ENCODE measurements around the gene OSBPL8. TPM values are rescaled to one million over a fixed set of nuclear protein-coding genes. Genes with fewer than 3 reads are reported as not detected.

OSBPL8 gene
- total and polyA plus RNA-seq, 8 donors: 7.7 to 147 (median 29.4) TPM

GRCh38 chr12:76568888-76569551, 9.4 kb upstream of the OSBPL8 start:
- H3K36me3 ChIP-seq: no peaks in the 10 kb centered on the region
- H3K4me3 ChIP-seq: no peak overlapping the region
- H3K27ac ChIP-seq: no peak overlapping the region
- intact Hi-C loops (cut with DNase I; ENCODE audit: low total_unique reads): no loop called here
- no peaks in the 10 kb centered on the region for H3K27me3 ChIP-seq
- WGBS, 5 donors: 60 to 68% (median 66%) methylated on average over 3 of the region's 3 CpGs
- TF ChIP-seq POLR2AphosphoS5 (IDR thresholded peaks at IDR 0.05) (no peak), EP300 (IDR thresholded peaks at IDR 0.05) (no peak), POLR2A (IDR thresholded peaks at IDR 0.05) (no peak)
- TF ChIP-seq, protein P1, sequence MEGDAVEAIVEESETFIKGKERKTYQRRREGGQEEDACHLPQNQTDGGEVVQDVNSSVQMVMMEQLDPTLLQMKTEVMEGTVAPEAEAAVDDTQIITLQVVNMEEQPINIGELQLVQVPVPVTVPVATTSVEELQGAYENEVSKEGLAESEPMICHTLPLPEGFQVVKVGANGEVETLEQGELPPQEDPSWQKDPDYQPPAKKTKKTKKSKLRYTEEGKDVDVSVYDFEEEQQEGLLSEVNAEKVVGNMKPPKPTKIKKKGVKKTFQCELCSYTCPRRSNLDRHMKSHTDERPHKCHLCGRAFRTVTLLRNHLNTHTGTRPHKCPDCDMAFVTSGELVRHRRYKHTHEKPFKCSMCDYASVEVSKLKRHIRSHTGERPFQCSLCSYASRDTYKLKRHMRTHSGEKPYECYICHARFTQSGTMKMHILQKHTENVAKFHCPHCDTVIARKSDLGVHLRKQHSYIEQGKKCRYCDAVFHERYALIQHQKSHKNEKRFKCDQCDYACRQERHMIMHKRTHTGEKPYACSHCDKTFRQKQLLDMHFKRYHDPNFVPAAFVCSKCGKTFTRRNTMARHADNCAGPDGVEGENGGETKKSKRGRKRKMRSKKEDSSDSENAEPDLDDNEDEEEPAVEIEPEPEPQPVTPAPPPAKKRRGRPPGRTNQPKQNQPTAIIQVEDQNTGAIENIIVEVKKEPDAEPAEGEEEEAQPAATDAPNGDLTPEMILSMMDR (IDR thresholded peaks at IDR 0.05): no peak
- H3K4me1 ChIP-seq: no peaks in the 10 kb centered on the region
- DNase-seq: no peak
- peaks cover 0 to 7% (median 0%) of the 10 kb centered on the region in 4 donors for H3K9me3 ChIP-seq

GRCh38 chr12:76568130-76568529, 8.6 kb upstream of the OSBPL8 start:
- Histone ChIP-seq H3K27me3 (no peaks in the 10 kb centered on the region), H3K27ac (no peak overlapping the region), H3K36me3 (no peaks in the 10 kb centered on the region), H3K4me1 (no peaks in the 10 kb centered on the region), H3K9me3 (no peaks in the 10 kb centered on the region), H3K4me3 (no peak overlapping the region)
- no peak for DNase-seq
- WGBS, 5 donors: 65 to 89% (median 74%) methylated on average over 3 of the region's 3 CpGs
- TF ChIP-seq POLR2AphosphoS5 (IDR thresholded peaks at IDR 0.05): no peak
- TF ChIP-seq POLR2A (IDR thresholded peaks at IDR 0.05): no peak
- TF ChIP-seq, protein P1 (IDR thresholded peaks at IDR 0.05): no peak
- TF ChIP-seq EP300 (IDR thresholded peaks at IDR 0.05): no peak
- intact Hi-C loops (cut with DNase I; ENCODE audit: low total_unique reads): no loop called here

GRCh38 chr12:76563061-76563460, 3.5 kb upstream of the OSBPL8 start:
- Histone ChIP-seq H3K4me1 (peaks cover 5 to 15% (median 10%) of the 10 kb centered on the region in 4 donors), H3K36me3 (no peaks in the 10 kb centered on the region), H3K27me3 (no peaks in the 10 kb centered on the region), H3K27ac (no peak overlapping the region), H3K9me3 (no peaks in the 10 kb centered on the region), H3K4me3 (no peak overlapping the region)
- WGBS, 5 donors: 69 to 84% (median 81%) methylated on average over 2 of the region's 2 CpGs
- intact Hi-C loops (cut with DNase I; ENCODE audit: low total_unique reads): no loop called here
- no peak for DNase-seq
- no peak for TF ChIP-seq POLR2A (IDR thresholded peaks at IDR 0.05)
- no peak for TF ChIP-seq POLR2AphosphoS5 (IDR thresholded peaks at IDR 0.05)
- TF ChIP-seq, protein P1 (IDR thresholded peaks at IDR 0.05): no peak
- no peak for TF ChIP-seq EP300 (IDR thresholded peaks at IDR 0.05)

GRCh38 chr12:76562130-76562529, 2.6 kb upstream of the OSBPL8 start:
- Histone ChIP-seq H3K27ac (no peak overlapping the region), H3K9me3 (no peaks in the 10 kb centered on the region), H3K4me1 (peaks cover 7 to 24% (median 20%) of the 10 kb centered on the region in 4 donors), H3K27me3 (no peaks in the 10 kb centered on the region), H3K36me3 (no peaks in the 10 kb centered on the region), H3K4me3 (no peak overlapping the region)
- WGBS, 5 donors: 40 to 58% (median 51%) methylated on average over 3 of the region's 3 CpGs
- no peak for DNase-seq
- intact Hi-C loops (cut with DNase I; ENCODE audit: low total_unique reads): no loop called here
- TF ChIP-seq POLR2AphosphoS5 (IDR thresholded peaks at IDR 0.05): no peak
- TF ChIP-seq EP300 (IDR thresholded peaks at IDR 0.05): no peak
- TF ChIP-seq POLR2A (IDR thresholded peaks at IDR 0.05): no peak
- TF ChIP-seq, protein P1 (IDR thresholded peaks at IDR 0.05): no peak

All from stomach (tissue), 9 donors.